ENCODE results near the gene TRPM3.

DNA sequence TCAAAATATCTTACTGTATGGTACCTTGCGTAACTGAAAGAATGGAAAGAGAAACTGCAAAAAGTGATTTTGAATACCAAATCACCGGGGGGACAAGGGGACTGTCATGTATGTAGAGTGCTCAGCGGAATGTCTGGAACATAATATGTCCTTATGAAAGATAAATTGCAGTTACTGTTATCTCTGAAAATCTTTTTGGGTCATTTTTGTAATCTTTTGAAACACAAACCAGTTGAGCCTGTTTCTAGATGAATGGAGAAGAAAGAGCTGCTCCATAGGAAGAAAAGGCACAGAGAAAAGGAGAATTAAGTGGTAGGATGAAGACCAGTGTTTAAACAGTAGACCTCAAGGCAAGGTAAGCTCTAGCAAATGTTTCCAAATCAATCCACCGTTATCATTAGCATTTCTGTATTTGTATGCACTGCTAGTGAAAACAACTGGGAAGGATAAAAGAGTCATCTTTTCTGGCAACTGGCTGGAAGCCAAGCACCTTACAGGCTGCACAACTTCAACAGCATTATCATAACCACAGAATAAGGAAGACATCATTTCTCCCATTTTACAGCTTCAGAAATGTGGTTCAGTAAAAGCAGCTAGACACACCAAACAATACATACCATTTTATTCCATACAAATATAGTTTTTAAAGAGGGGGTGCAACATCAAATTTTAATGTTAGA, 158.5 kb downstream of the TRPM3 start:
- TF ChIP-seq POLR2A (IDR thresholded peaks at IDR 0.05) (no peak), POLR2AphosphoS5 (IDR thresholded peaks at IDR 0.05) (no peak), EP300 (IDR thresholded peaks at IDR 0.05) (no peak)
- TF ChIP-seq, protein P1, sequence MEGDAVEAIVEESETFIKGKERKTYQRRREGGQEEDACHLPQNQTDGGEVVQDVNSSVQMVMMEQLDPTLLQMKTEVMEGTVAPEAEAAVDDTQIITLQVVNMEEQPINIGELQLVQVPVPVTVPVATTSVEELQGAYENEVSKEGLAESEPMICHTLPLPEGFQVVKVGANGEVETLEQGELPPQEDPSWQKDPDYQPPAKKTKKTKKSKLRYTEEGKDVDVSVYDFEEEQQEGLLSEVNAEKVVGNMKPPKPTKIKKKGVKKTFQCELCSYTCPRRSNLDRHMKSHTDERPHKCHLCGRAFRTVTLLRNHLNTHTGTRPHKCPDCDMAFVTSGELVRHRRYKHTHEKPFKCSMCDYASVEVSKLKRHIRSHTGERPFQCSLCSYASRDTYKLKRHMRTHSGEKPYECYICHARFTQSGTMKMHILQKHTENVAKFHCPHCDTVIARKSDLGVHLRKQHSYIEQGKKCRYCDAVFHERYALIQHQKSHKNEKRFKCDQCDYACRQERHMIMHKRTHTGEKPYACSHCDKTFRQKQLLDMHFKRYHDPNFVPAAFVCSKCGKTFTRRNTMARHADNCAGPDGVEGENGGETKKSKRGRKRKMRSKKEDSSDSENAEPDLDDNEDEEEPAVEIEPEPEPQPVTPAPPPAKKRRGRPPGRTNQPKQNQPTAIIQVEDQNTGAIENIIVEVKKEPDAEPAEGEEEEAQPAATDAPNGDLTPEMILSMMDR (IDR thresholded peaks at IDR 0.05): no peak
